Measurements from ENCODE around the gene TFPT. TPM values are rescaled to one million over a fixed set of nuclear protein-coding genes. Genes with fewer than 3 reads are reported as not detected.
A peak's percentile ranks its signal among the peaks of the same experiment; 100 is the strongest.

TFPT gene
- total and polyA plus RNA-seq, 7 donors = 18.2 to 28.6 (median 22.4) TPM

GRCh38 chr19:54094426-54095000 lies 20.9 kb downstream of the TFPT start:
- peak; percentile 19 for DNase-seq
- Histone ChIP-seq H3K27me3 (peaks cover 4 to 15% (median 8%) of the 10 kb centered on the region in 3 donors), H3K4me1 (peaks cover 0 to 13% (median 10%) of the 10 kb centered on the region in 4 donors), H3K9me3 (no peaks in the 10 kb centered on the region), H3K36me3 (no peaks in the 10 kb centered on the region), H3K4me3 (no peak overlapping the region), H3K27ac (no peak overlapping the region)
- WGBS, 2 donors = 67 to 82% methylated on average over 17 of the region's 17 CpGs
- TF ChIP-seq CTCF (IDR thresholded peaks at IDR 0.05) = no peak
- TF ChIP-seq POLR2AphosphoS5 (IDR thresholded peaks at IDR 0.05) = no peak
- TF ChIP-seq EP300 (IDR thresholded peaks at IDR 0.05) = no peak
- TF ChIP-seq POLR2A (IDR thresholded peaks at IDR 0.05) = no peak
- intact Hi-C loops (cut with DNase I) = no loop called here

- Histone ChIP-seq H3K4me1 (no peaks in the 10 kb centered on the region), H3K36me3 (no peaks in the 10 kb centered on the region), H3K4me3 (no peak overlapping the region), H3K9me3 (peaks cover 0 to 9% (median 0%) of the 10 kb centered on the region in 4 donors), H3K27ac (no peak overlapping the region), H3K27me3 (peaks cover 0 to 1% (median 0%) of the 10 kb centered on the region in 3 donors)
- WGBS, 2 donors = 72 to 88% methylated on average over 3 of the region's 3 CpGs
- intact Hi-C loops (cut with DNase I) = no loop called here
- peak; percentile 7 for DNase-seq
- TF ChIP-seq POLR2AphosphoS5 (IDR thresholded peaks at IDR 0.05) (no peak), POLR2A (IDR thresholded peaks at IDR 0.05) (no peak), EP300 (IDR thresholded peaks at IDR 0.05) (no peak), CTCF (IDR thresholded peaks at IDR 0.05) (no peak)
Measured at GRCh38 chr19:54084410-54084809, 31.0 kb downstream of the TFPT start.

GRCh38 chr19:54081032-54081431 lies 34.4 kb downstream of the TFPT start, which contains the start of gene TARM1:
Gene TARM1, minus strand, starts transcription at chr19:54081365. Its CDS starts 25 bp downstream, at chr19:54081340.
- Histone ChIP-seq H3K4me3 (no peak within 1 kb of the TSS), H3K4me1 (no peaks in the 10 kb centered on the region), H3K27ac (no peak within 1 kb of the TSS), H3K36me3 (no peaks in the 10 kb centered on the region), H3K27me3 (no peaks in the 10 kb centered on the region), H3K9me3 (peaks cover 0 to 9% (median 0%) of the 10 kb centered on the region in 4 donors)
- intact Hi-C loops (cut with DNase I) = no loop called here
- WGBS, 2 donors = 76 to 85% methylated on average over 7 of the region's 7 CpGs
- no peak for TF ChIP-seq CTCF (IDR thresholded peaks at IDR 0.05)
- TF ChIP-seq POLR2AphosphoS5 (IDR thresholded peaks at IDR 0.05) = no peak
- no peak for TF ChIP-seq EP300 (IDR thresholded peaks at IDR 0.05)
- no peak for TF ChIP-seq POLR2A (IDR thresholded peaks at IDR 0.05)
- peak; percentile 7 for DNase-seq

GRCh38 chr19:54077334-54077733 lies 38.1 kb downstream of the TFPT start:
- DNase-seq = no peak
- Histone ChIP-seq H3K4me1 (no peaks in the 10 kb centered on the region), H3K27me3 (no peaks in the 10 kb centered on the region), H3K4me3 (no peak overlapping the region), H3K27ac (no peak overlapping the region), H3K9me3 (peaks cover 0 to 6% (median 0%) of the 10 kb centered on the region in 4 donors), H3K36me3 (no peaks in the 10 kb centered on the region)
- intact Hi-C loops (cut with DNase I) = no loop called here
- no peak for TF ChIP-seq EP300 (IDR thresholded peaks at IDR 0.05)
- no peak for TF ChIP-seq POLR2AphosphoS5 (IDR thresholded peaks at IDR 0.05)
- TF ChIP-seq CTCF (IDR thresholded peaks at IDR 0.05) = no peak
- TF ChIP-seq POLR2A (IDR thresholded peaks at IDR 0.05) = no peak
- WGBS, 2 donors = 67 to 73% methylated on average over 5 of the region's 5 CpGs

- H3K9me3 ChIP-seq = no peaks in the 10 kb centered on the region
- no peak for TF ChIP-seq EP300 (IDR thresholded peaks at IDR 0.05)
- no peak for TF ChIP-seq CTCF (IDR thresholded peaks at IDR 0.05)
- TF ChIP-seq POLR2A (IDR thresholded peaks at IDR 0.05) = no peak
- no peak for TF ChIP-seq POLR2AphosphoS5 (IDR thresholded peaks at IDR 0.05)
- H3K36me3 ChIP-seq = no peaks in the 10 kb centered on the region
- no peak overlapping the region for H3K4me3 ChIP-seq
- no peaks in the 10 kb centered on the region for H3K4me1 ChIP-seq
- WGBS, 2 donors = 81 to 83% methylated on average over 9 of the region's 9 CpGs
- no peak for DNase-seq
- no peak overlapping the region for H3K27ac ChIP-seq
- intact Hi-C loops (cut with DNase I) = no loop called here
- no peaks in the 10 kb centered on the region for H3K27me3 ChIP-seq
Measured at GRCh38 chr19:54074851-54075250, 40.6 kb downstream of the TFPT start.

Data from sigmoid colon (tissue), 7 donors.